ENCODE results near the gene STK38. TPM values are rescaled to one million over a fixed set of nuclear protein-coding genes. Genes with fewer than 3 reads are reported as not detected.
A peak's percentile ranks its signal among the peaks of the same experiment; 100 is the strongest.
"Not testable (repeated sequence)": the region's sequence is repeated elsewhere in the genome, so short reads cannot be mapped to it uniquely, and the experiment has no call there.

STK38 gene
- total RNA-seq, 1 donor from 2014 or later: 50.1 TPM

DNA sequence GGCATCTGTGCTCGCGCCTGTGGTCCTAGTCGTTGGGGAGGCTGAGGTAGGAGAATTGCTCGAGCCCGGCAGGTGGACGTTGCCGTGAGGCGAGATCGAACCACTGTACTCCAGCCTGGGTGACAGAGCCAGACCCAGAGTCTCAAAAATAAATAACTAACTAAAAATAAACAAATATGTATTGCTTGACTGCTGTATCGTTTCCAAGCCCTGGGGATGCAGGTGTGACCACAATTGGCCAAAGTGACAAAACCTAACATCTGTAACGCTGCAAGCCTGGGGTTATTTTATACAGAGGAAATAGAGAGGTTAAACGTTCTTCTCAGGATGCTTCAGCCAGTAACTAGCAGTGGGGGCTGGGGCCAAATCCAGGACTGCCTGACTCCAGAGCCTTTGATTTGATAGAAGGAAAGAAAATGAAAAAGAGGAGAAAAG, 45.0 kb upstream of the STK38 start:
- Mint-ChIP-seq H3K4me1 (ENCODE audit: unreplicated experiment) (peaks cover 18% of the 10 kb centered on the region), H3K36me3 (peaks cover 26% of the 10 kb centered on the region), H3K27ac (peak overlapping the region; percentile 64), H3K4me3 (peak overlapping the region; percentile 73), H3K9me3 (no peaks in the 10 kb centered on the region), H3K27me3 (peaks cover 11% of the 10 kb centered on the region)
- DNase-seq (ENCODE audit: extremely low spot score, unreplicated experiment): no peak
- TF ChIP-seq, protein P1, sequence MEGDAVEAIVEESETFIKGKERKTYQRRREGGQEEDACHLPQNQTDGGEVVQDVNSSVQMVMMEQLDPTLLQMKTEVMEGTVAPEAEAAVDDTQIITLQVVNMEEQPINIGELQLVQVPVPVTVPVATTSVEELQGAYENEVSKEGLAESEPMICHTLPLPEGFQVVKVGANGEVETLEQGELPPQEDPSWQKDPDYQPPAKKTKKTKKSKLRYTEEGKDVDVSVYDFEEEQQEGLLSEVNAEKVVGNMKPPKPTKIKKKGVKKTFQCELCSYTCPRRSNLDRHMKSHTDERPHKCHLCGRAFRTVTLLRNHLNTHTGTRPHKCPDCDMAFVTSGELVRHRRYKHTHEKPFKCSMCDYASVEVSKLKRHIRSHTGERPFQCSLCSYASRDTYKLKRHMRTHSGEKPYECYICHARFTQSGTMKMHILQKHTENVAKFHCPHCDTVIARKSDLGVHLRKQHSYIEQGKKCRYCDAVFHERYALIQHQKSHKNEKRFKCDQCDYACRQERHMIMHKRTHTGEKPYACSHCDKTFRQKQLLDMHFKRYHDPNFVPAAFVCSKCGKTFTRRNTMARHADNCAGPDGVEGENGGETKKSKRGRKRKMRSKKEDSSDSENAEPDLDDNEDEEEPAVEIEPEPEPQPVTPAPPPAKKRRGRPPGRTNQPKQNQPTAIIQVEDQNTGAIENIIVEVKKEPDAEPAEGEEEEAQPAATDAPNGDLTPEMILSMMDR (conservative IDR thresholded peaks at IDR 0.05): no peak

GRCh38 chr6:36590237-36590636, 43.0 kb upstream of the STK38 start:
- Mint-ChIP-seq H3K4me1 (ENCODE audit: unreplicated experiment) (peaks cover 13% of the 10 kb centered on the region), H3K9me3 (no peaks in the 10 kb centered on the region), H3K27me3 (peaks cover 8% of the 10 kb centered on the region), H3K4me3 (peak overlapping the region; percentile 54), H3K36me3 (peaks cover 9% of the 10 kb centered on the region), H3K27ac (peak overlapping the region; percentile 72)
- no peak for DNase-seq (ENCODE audit: extremely low spot score, unreplicated experiment)
- TF ChIP-seq, protein P1 (conservative IDR thresholded peaks at IDR 0.05): no peak

GRCh38 chr6:36589025-36589400, 41.7 kb upstream of the STK38 start:
- H3K27me3 Mint-ChIP-seq; H3K4me3 Mint-ChIP-seq; DNase-seq (ENCODE audit: extremely low spot score, unreplicated experiment); H3K4me1 Mint-ChIP-seq (ENCODE audit: unreplicated experiment); H3K27ac Mint-ChIP-seq; H3K36me3 Mint-ChIP-seq; H3K9me3 Mint-ChIP-seq: not testable (repeated sequence)

DNA sequence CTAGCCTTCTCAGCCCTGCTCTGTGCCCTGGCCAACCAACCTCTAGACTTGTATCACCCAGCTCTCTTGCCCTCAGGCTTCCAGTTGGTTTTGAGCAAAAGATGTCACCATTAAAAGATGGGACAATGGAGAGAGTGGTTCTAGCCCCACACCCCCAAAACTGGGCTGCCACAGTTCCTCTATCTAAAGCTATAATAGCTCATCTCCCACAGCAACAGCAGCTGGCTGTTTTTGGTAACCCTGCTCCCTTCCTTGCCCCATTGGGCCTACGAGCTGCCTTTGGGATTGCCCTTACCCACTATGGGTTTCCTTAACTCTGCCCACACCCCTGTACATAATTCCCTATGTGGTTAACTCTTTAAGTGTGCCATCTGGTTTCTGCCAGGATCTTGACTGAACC, 39.3 kb upstream of the STK38 start:
- no peaks in the 10 kb centered on the region for H3K36me3 Mint-ChIP-seq
- no peaks in the 10 kb centered on the region for H3K4me1 Mint-ChIP-seq (ENCODE audit: unreplicated experiment)
- no peaks in the 10 kb centered on the region for H3K9me3 Mint-ChIP-seq
- H3K27me3 Mint-ChIP-seq: no peaks in the 10 kb centered on the region
- H3K4me3 Mint-ChIP-seq: no peak overlapping the region
- H3K27ac Mint-ChIP-seq: no peak overlapping the region
- DNase-seq (ENCODE audit: extremely low spot score, unreplicated experiment): no peak
- TF ChIP-seq, protein P1 (conservative IDR thresholded peaks at IDR 0.05): no peak

- Mint-ChIP-seq H3K4me1 (ENCODE audit: unreplicated experiment) (peaks cover 17% of the 10 kb centered on the region), H3K27ac (peak overlapping the region; percentile 56), H3K36me3 (no peaks in the 10 kb centered on the region), H3K27me3 (no peaks in the 10 kb centered on the region), H3K9me3 (no peaks in the 10 kb centered on the region), H3K4me3 (no peak overlapping the region)
- DNase-seq (ENCODE audit: extremely low spot score, unreplicated experiment): no peak
- TF ChIP-seq, protein P1 (conservative IDR thresholded peaks at IDR 0.05): no peak
Measured at GRCh38 chr6:36581716-36582115, 34.4 kb upstream of the STK38 start.

DNA sequence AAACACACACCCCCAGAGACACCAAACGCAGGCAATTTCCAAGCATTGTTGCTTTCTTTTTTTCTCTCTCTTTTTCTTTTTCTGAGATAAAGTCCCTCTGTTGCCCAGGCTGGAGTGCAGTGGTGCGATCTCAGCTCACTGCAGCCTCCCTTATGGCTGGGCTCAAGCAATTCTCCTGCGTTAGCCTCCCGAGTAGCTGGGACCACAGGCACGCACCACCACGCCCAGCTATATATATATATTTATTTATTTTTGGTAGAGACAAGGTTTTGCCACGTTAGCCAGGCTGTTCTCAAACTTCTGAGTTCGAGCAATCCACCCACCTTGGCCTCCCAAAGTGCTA, 32.9 kb upstream of the STK38 start:
- peaks cover 17% of the 10 kb centered on the region for H3K4me1 Mint-ChIP-seq (ENCODE audit: unreplicated experiment)
- DNase-seq (ENCODE audit: extremely low spot score, unreplicated experiment): no peak
- TF ChIP-seq, protein P1 (conservative IDR thresholded peaks at IDR 0.05): no peak
- no peak overlapping the region for H3K4me3 Mint-ChIP-seq
- no peaks in the 10 kb centered on the region for H3K27me3 Mint-ChIP-seq
- peak overlapping the region; percentile 84 for H3K27ac Mint-ChIP-seq
- H3K36me3 Mint-ChIP-seq: no peaks in the 10 kb centered on the region
- H3K9me3 Mint-ChIP-seq: no peaks in the 10 kb centered on the region
